ENCODE measurements around the gene TMEM132C. TPM values are rescaled to one million over a fixed set of nuclear protein-coding genes. Genes with fewer than 3 reads are reported as not detected.

The TMEM132C gene
- polyA plus RNA-seq, 2 of the 4 experiments (the other 2 are of a cell fraction) = not detected

- H3K4me1 ChIP-seq = no peaks in the 10 kb centered on the region
- ChIA-PET POLR2A (no interaction called here), CTCF (no interaction called here)
- TF ChIP-seq HDAC2 (IDR thresholded peaks at IDR 0.05) (no peak), TP53 (CRISPR knock-in tag; IDR thresholded peaks at IDR 0.05) (no peak), USF2 (IDR thresholded peaks at IDR 0.05) (no peak), HOXA7 (CRISPR knock-in tag; IDR thresholded peaks at IDR 0.05) (no peak), TFCP2L1 (CRISPR knock-in tag; IDR thresholded peaks at IDR 0.05) (no peak), ESRRA (IDR thresholded peaks at IDR 0.05; ENCODE audit: borderline replicate concordance, low read length) (no peak), SMC3 (IDR thresholded peaks at IDR 0.05) (no peak), CBX8 (IDR thresholded peaks at IDR 0.05) (no peak), NPAS2 (CRISPR knock-in tag; IDR thresholded peaks at IDR 0.05; ENCODE audit: borderline replicate concordance) (no peak), MYC (IDR thresholded peaks at IDR 0.05; ENCODE audit: borderline replicate concordance, low read length) (no peak)
- TF ChIP-seq, protein P1, sequence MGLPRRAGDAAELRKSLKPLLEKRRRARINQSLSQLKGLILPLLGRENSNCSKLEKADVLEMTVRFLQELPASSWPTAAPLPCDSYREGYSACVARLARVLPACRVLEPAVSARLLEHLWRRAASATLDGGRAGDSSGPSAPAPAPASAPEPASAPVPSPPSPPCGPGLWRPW (IDR thresholded peaks at IDR 0.05) = no peak
- DNase-seq (ENCODE audit: low read depth in 1 of 2, low spot score in 1 of 2) (no peak), ATAC-seq (no peak), FAIRE-seq (no peak)
- H3K27ac ChIP-seq = no peak overlapping the region
- no peaks in the 10 kb centered on the region for H3K9me3 ChIP-seq
- no peak overlapping the region for H3K4me3 ChIP-seq
- H3K4me2 ChIP-seq = no peak overlapping the region
- 4% methylated on average over 7 of the region's 7 CpGs for WGBS (ENCODE audit: missing lambda C conversion rate)
Measured at GRCh38 chr12:128421375-128421774, 154.4 kb downstream of the TMEM132C start.

GRCh38 chr12:128423205-128423604, 156.2 kb downstream of the TMEM132C start:
- DNase-seq (ENCODE audit: low read depth in 1 of 2, low spot score in 1 of 2) (no peak), ATAC-seq (no peak), FAIRE-seq (no peak)
- H3K4me3 ChIP-seq = no peak overlapping the region
- H3K9me3 ChIP-seq = no peaks in the 10 kb centered on the region
- TF ChIP-seq TP53 (CRISPR knock-in tag; IDR thresholded peaks at IDR 0.05) (no peak), FOXS1 (CRISPR knock-in tag; IDR thresholded peaks at IDR 0.05) (no peak), ESRRA (IDR thresholded peaks at IDR 0.05; ENCODE audit: borderline replicate concordance, low read length) (no peak), CHD4 (IDR thresholded peaks at IDR 0.05; ENCODE audit: borderline replicate concordance) (no peak), EHMT2 (IDR thresholded peaks at IDR 0.05; ENCODE audit: low read depth) (no peak), NPAS2 (CRISPR knock-in tag; IDR thresholded peaks at IDR 0.05; ENCODE audit: borderline replicate concordance) (no peak), RNF2 (IDR thresholded peaks at IDR 0.05; ENCODE audit: borderline replicate concordance, low read depth) (no peak), EP300 (IDR thresholded peaks at IDR 0.05) (no peak), SMC3 (IDR thresholded peaks at IDR 0.05) (no peak), MAZ (IDR thresholded peaks at IDR 0.05; ENCODE audit: borderline replicate concordance, low read depth, low read length) (no peak), ELK1 (IDR thresholded peaks at IDR 0.05; ENCODE audit: low read depth, low read length) (no peak), RAD21 (conservative IDR thresholded peaks at IDR 0.05 in 1 of 2, IDR thresholded peaks at IDR 0.05 in 1 of 2) (no peak), PBX3 (IDR thresholded peaks at IDR 0.05) (no peak), ZNF302 (CRISPR knock-in tag; IDR thresholded peaks at IDR 0.05) (no peak), RARB (CRISPR knock-in tag; IDR thresholded peaks at IDR 0.05) (no peak), ZSCAN20 (CRISPR knock-in tag; IDR thresholded peaks at IDR 0.05) (no peak), E2F6 (IDR thresholded peaks at IDR 0.05; ENCODE audit: borderline replicate concordance, low read depth) (no peak)
- TF ChIP-seq, protein P2, sequence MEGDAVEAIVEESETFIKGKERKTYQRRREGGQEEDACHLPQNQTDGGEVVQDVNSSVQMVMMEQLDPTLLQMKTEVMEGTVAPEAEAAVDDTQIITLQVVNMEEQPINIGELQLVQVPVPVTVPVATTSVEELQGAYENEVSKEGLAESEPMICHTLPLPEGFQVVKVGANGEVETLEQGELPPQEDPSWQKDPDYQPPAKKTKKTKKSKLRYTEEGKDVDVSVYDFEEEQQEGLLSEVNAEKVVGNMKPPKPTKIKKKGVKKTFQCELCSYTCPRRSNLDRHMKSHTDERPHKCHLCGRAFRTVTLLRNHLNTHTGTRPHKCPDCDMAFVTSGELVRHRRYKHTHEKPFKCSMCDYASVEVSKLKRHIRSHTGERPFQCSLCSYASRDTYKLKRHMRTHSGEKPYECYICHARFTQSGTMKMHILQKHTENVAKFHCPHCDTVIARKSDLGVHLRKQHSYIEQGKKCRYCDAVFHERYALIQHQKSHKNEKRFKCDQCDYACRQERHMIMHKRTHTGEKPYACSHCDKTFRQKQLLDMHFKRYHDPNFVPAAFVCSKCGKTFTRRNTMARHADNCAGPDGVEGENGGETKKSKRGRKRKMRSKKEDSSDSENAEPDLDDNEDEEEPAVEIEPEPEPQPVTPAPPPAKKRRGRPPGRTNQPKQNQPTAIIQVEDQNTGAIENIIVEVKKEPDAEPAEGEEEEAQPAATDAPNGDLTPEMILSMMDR (IDR thresholded peaks at IDR 0.05) = no peak
- TF ChIP-seq, protein P3, sequence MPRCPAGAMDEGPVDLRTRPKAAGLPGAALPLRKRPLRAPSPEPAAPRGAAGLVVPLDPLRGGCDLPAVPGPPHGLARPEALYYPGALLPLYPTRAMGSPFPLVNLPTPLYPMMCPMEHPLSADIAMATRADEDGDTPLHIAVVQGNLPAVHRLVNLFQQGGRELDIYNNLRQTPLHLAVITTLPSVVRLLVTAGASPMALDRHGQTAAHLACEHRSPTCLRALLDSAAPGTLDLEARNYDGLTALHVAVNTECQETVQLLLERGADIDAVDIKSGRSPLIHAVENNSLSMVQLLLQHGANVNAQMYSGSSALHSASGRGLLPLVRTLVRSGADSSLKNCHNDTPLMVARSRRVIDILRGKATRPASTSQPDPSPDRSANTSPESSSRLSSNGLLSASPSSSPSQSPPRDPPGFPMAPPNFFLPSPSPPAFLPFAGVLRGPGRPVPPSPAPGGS (IDR thresholded peaks at IDR 0.05) = no peak
- TF ChIP-seq, protein P4, sequence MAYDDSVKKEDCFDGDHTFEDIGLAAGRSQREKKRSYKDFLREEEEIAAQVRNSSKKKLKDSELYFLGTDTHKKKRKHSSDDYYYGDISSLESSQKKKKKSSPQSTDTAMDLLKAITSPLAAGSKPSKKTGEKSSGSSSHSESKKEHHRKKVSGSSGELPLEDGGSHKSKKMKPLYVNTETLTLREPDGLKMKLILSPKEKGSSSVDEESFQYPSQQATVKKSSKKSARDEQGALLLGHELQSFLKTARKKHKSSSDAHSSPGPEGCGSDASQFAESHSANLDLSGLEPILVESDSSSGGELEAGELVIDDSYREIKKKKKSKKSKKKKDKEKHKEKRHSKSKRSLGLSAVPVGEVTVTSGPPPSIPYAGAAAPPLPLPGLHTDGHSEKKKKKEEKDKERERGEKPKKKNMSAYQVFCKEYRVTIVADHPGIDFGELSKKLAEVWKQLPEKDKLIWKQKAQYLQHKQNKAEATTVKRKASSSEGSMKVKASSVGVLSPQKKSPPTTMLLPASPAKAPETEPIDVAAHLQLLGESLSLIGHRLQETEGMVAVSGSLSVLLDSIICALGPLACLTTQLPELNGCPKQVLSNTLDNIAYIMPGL (CRISPR knock-in tag; IDR thresholded peaks at IDR 0.05; ENCODE audit: borderline replicate concordance) = no peak
- 6% methylated on average over 2 of the region's 2 CpGs for WGBS (ENCODE audit: missing lambda C conversion rate)
- no peaks in the 10 kb centered on the region for H3K4me1 ChIP-seq
- no peak overlapping the region for H3K27ac ChIP-seq
- H3K4me2 ChIP-seq = no peak overlapping the region
- POLR2A ChIA-PET = no interaction called here
- CTCF ChIA-PET = no interaction called here
